HepG2 (cell line): ENCODE data around the gene MAFF. TPM values are rescaled to one million over a fixed set of nuclear protein-coding genes. Genes with fewer than 3 reads are reported as not detected.

Experiments used
- CBX1 ChIP-seq: IDR thresholded peaks from one replicate; pipeline ENCODE4 v1.6.1; 2016; ENCODE audit warnings: antibody characterized with exemption, low read depth
- NCOR1 ChIP-seq: fragments of 200-600 bp; sonication (generic); IDR thresholded peaks from 2 replicates; pipeline ENCODE4 v1.7.0; 2017; ENCODE audit warnings: antibody characterized with exemption, low read length, borderline replicate concordance
- ONECUT2 ChIP-seq: sonication (generic); formaldehyde crosslinking; IDR thresholded peaks from 2 replicates; pipeline ENCODE4 v1.4.0; 2020; ENCODE audit warnings: missing genetic modification reagents
- TCF7L2 ChIP-seq: IDR thresholded peaks from 2 replicates; pipeline ENCODE4 v1.6.1; 2011; ENCODE audit warnings: mild to moderate bottlenecking, low read depth, low read length, moderate library complexity
- ZC3H13 ChIP-seq: sonication (generic); formaldehyde crosslinking; IDR thresholded peaks from 2 replicates; pipeline ENCODE4 v1.8.1; 2023; ENCODE audit warnings: mild to moderate bottlenecking, missing genetic modification reagents, moderate library complexity
- ZNF441 ChIP-seq: sonication (generic); formaldehyde crosslinking; IDR thresholded peaks from 2 replicates; pipeline ENCODE4 v1.7.0; 2021; ENCODE audit warnings: missing genetic modification reagents, borderline replicate concordance
- ZNF577 ChIP-seq: sonication (generic); formaldehyde crosslinking; IDR thresholded peaks from 2 replicates; pipeline ENCODE4 v1.4.0; 2020; ENCODE audit warnings: mild to moderate bottlenecking, low read depth, missing genetic modification reagents, borderline replicate concordance
- ZNF629 ChIP-seq: sonication (generic); formaldehyde crosslinking; conservative IDR thresholded peaks from 2 replicates; pipeline ENCODE4 v1.5.0; 2020; ENCODE audit warnings: missing genetic modification reagents
- ZSCAN20 ChIP-seq: sonication (generic); formaldehyde crosslinking; IDR thresholded peaks from 2 replicates; pipeline ENCODE4 v1.4.0; 2020; ENCODE audit warnings: missing genetic modification reagents, mild to moderate bottlenecking, borderline replicate concordance
- polyA plus RNA-seq, 8 experiments: library from polyadenylated mRNA; depleted of rRNA in 3 of 8; stranded (reverse) in 7 of 8; unstranded in 1 of 8; fragments of >200 nt; fragmentation: Illumina TruSeq in 4 of 8; extraction: Trizol in 4 of 8; gene quantifications; 2 replicates each; pipeline versions ENCODE4 v1.2.1 to v1.2.3, GENCODE V29; 2011 to 2016; ENCODE audit warnings: low read depth in 4 of 8, missing spikeins in 1 of 8, mixed read lengths in 1 of 8; ENCODE audit not compliant: insufficient read depth in 1 of 8
- total RNA-seq, 5 experiments: library from RNA; depleted of rRNA; stranded (reverse); fragments of >200 nt; fragmentation: Illumina TruSeq; extraction: Trizol; gene quantifications; 2 replicates each; pipeline ENCODE4 v1.2.3, GENCODE V29; 2016; ENCODE audit warnings: low read depth in 1 of 5
- TF ChIP-seq, protein P1 (sequence below): sonication (generic); formaldehyde crosslinking; IDR thresholded peaks from 2 replicates; pipeline ENCODE4 v1.4.0; 2020; ENCODE audit warnings: missing genetic modification reagents, borderline replicate concordance
- TF ChIP-seq, protein P2 (sequence below): sonication (generic); formaldehyde crosslinking; IDR thresholded peaks from 2 replicates; pipeline ENCODE4 v1.4.0; 2020; ENCODE audit warnings: missing genetic modification reagents, borderline replicate concordance

The MAFF gene
- total and polyA plus RNA-seq, 2 of the 13 experiments (the other 11 are each of a cell fraction or from before 2014, with no cell fraction given), result 5.4 to 14.3 TPM

DNA sequence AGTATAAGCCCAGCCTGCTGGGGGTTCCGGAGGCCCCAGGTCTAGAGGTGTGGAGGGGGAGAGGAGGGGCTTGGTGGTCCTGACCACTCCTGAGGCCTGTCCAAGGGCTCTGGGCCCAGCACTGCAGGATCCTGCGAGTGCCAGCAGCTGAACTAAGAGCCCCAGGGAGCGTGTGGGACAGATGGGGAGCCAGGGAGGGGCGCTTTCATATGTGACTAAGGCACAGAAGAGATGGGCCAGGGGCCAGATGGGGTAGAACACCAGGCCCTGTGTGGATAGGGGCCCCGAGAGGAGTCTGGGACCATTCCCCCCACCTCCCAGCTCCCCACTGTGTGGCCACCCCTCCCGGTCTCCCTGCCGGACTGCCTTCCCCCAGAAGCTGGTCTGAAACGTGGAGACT is 18.4 kb downstream of the MAFF start (continued):
- TF ChIP-seq, protein P1, sequence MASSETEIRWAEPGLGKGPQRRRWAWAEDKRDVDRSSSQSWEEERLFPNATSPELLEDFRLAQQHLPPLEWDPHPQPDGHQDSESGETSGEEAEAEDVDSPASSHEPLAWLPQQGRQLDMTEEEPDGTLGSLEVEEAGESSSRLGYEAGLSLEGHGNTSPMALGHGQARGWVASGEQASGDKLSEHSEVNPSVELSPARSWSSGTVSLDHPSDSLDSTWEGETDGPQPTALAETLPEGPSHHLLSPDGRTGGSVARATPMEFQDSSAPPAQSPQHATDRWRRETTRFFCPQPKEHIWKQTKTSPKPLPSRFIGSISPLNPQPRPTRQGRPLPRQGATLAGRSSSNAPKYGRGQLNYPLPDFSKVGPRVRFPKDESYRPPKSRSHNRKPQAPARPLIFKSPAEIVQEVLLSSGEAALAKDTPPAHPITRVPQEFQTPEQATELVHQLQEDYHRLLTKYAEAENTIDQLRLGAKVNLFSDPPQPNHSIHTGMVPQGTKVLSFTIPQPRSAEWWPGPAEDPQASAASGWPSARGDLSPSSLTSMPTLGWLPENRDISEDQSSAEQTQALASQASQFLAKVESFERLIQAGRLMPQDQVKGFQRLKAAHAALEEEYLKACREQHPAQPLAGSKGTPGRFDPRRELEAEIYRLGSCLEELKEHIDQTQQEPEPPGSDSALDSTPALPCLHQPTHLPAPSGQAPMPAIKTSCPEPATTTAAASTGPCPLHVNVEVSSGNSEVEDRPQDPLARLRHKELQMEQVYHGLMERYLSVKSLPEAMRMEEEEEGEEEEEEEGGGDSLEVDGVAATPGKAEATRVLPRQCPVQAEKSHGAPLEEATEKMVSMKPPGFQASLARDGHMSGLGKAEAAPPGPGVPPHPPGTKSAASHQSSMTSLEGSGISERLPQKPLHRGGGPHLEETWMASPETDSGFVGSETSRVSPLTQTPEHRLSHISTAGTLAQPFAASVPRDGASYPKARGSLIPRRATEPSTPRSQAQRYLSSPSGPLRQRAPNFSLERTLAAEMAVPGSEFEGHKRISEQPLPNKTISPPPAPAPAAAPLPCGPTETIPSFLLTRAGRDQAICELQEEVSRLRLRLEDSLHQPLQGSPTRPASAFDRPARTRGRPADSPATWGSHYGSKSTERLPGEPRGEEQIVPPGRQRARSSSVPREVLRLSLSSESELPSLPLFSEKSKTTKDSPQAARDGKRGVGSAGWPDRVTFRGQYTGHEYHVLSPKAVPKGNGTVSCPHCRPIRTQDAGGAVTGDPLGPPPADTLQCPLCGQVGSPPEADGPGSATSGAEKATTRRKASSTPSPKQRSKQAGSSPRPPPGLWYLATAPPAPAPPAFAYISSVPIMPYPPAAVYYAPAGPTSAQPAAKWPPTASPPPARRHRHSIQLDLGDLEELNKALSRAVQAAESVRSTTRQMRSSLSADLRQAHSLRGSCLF (CRISPR knock-in tag), result no peak
- no peak for TF ChIP-seq NCOR1
- TF ChIP-seq ZNF577 (CRISPR knock-in tag), result no peak
- no peak for TF ChIP-seq ZSCAN20 (CRISPR knock-in tag)
- TF ChIP-seq, protein P2, sequence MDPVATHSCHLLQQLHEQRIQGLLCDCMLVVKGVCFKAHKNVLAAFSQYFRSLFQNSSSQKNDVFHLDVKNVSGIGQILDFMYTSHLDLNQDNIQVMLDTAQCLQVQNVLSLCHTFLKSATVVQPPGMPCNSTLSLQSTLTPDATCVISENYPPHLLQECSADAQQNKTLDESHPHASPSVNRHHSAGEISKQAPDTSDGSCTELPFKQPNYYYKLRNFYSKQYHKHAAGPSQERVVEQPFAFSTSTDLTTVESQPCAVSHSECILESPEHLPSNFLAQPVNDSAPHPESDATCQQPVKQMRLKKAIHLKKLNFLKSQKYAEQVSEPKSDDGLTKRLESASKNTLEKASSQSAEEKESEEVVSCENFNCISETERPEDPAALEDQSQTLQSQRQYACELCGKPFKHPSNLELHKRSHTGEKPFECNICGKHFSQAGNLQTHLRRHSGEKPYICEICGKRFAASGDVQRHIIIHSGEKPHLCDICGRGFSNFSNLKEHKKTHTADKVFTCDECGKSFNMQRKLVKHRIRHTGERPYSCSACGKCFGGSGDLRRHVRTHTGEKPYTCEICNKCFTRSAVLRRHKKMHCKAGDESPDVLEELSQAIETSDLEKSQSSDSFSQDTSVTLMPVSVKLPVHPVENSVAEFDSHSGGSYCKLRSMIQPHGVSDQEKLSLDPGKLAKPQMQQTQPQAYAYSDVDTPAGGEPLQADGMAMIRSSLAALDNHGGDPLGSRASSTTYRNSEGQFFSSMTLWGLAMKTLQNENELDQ (CRISPR knock-in tag), result no peak
- TF ChIP-seq CBX1, result no peak
- no peak for TF ChIP-seq ZC3H13 (CRISPR knock-in tag)
- no peak for TF ChIP-seq ZNF441 (CRISPR knock-in tag)
- TF ChIP-seq ONECUT2 (CRISPR knock-in tag), result no peak
- TF ChIP-seq ZNF629 (CRISPR knock-in tag), result no peak
- no peak for TF ChIP-seq TCF7L2
